ENCODE results near the gene CCSER1. TPM values are rescaled to one million over a fixed set of nuclear protein-coding genes. Genes with fewer than 3 reads are reported as not detected.

The CCSER1 gene
- total and polyA plus RNA-seq, 4 donors, result 0.61 to 23.0 (median 3.8) TPM

GRCh38 chr4:91282217-91282616 is 1155.0 kb downstream of the CCSER1 start:
- DNase-seq, result no peak
- Histone ChIP-seq H3K9ac (ENCODE audit: insufficient read depth in 1 of 2, low read length in 2 of 2) (no peak overlapping the region), H3K36me3 (ENCODE audit: control insufficient read depth in 4 of 4, insufficient read depth in 4 of 4, low read length in 4 of 4) (no peaks in the 10 kb centered on the region), H3K4me1 (ENCODE audit: control insufficient read depth in 5 of 5, insufficient read depth in 5 of 5, low read length in 5 of 5) (no peaks in the 10 kb centered on the region), H3K27me3 (ENCODE audit: control insufficient read depth in 3 of 3, insufficient read depth in 3 of 3, low read length in 2 of 3) (no peaks in the 10 kb centered on the region), H3K9me3 (ENCODE audit: control insufficient read depth in 4 of 4, insufficient read depth in 3 of 4, low read length in 3 of 4) (peaks cover 0 to 3% (median 0%) of the 10 kb centered on the region in 4 donors), H3K4me3 (no peak overlapping the region), H3K27ac (ENCODE audit: low read depth in 1 of 2, low read length in 1 of 2) (no peak overlapping the region)
- ATAC-seq (ENCODE audit: insufficient read depth, low FRiP score), result no peak
- WGBS, 2 donors, result 90 to 94% methylated on average over 3 of the region's 3 CpGs
- no peak for TF ChIP-seq CTCF (IDR thresholded peaks at IDR 0.05; ENCODE audit: control extremely low read depth, extremely low read depth)

DNA sequence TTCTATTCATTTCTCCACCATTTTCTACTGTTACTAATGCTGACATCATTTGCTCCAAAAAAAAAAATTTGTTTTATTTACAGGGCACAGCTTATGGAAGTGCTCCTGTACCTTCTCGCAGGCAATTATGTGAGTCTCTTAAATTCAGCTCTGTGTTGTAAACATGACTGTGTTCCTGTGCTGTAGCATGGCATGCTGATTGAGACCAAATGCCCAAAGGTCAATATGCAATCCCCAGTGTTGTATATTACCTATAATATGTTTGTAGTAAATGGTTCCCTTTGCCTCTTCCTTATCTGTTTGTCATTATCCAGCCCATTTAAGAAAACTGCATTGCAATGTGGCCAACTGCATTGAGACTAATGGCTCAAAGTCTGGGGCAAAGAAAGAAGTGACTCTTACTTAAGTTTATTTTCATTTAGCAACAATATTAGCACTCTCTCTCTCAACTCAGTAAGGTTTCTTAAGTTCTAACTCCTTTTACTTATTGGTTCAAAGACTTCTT is 1156.6 kb downstream of the CCSER1 start:
- no peak for DNase-seq
- no peaks in the 10 kb centered on the region for H3K27me3 ChIP-seq (ENCODE audit: control insufficient read depth in 3 of 3, insufficient read depth in 3 of 3, low read length in 2 of 3)
- no peaks in the 10 kb centered on the region for H3K36me3 ChIP-seq (ENCODE audit: control insufficient read depth in 4 of 4, insufficient read depth in 4 of 4, low read length in 4 of 4)
- H3K27ac ChIP-seq (ENCODE audit: low read depth in 1 of 2, low read length in 1 of 2), result no peak overlapping the region
- H3K4me3 ChIP-seq, result no peak overlapping the region
- no peak overlapping the region for H3K9ac ChIP-seq (ENCODE audit: insufficient read depth in 1 of 2, low read length in 2 of 2)
- no peak for ATAC-seq (ENCODE audit: insufficient read depth, low FRiP score)
- no peaks in the 10 kb centered on the region for H3K4me1 ChIP-seq (ENCODE audit: control insufficient read depth in 5 of 5, insufficient read depth in 5 of 5, low read length in 5 of 5)
- 89% methylated on average over 1 of the region's 1 CpG for WGBS, 2 donors
- H3K9me3 ChIP-seq (ENCODE audit: control insufficient read depth in 4 of 4, insufficient read depth in 3 of 4, low read length in 3 of 4), result peaks cover 0 to 3% (median 0%) of the 10 kb centered on the region in 4 donors
- TF ChIP-seq CTCF (IDR thresholded peaks at IDR 0.05; ENCODE audit: control extremely low read depth, extremely low read depth), result no peak

DNA sequence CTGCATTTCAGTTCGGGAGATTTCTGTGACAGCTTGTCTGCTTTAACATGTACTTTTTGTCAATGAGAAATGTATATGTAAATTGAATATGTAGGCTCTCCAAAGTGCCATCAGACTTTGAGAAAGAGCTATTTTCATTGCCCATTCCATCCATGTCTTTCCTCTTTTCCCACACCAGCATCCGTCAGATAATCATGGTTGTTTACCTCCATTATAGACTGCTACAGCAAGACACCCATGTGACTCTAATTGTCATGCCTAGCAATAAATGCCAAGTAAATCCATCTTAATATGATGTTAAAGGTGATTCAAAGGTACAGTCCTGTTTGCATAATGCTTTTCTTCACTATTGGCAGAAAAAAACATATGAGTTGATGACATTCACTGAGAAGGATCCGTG is 1157.3 kb downstream of the CCSER1 start:
- Histone ChIP-seq H3K27ac (ENCODE audit: low read depth in 1 of 2, low read length in 1 of 2) (no peak overlapping the region), H3K4me3 (no peak overlapping the region), H3K4me1 (ENCODE audit: control insufficient read depth in 5 of 5, insufficient read depth in 5 of 5, low read length in 5 of 5) (no peaks in the 10 kb centered on the region), H3K9me3 (ENCODE audit: control insufficient read depth in 4 of 4, insufficient read depth in 3 of 4, low read length in 3 of 4) (peaks cover 0 to 3% (median 0%) of the 10 kb centered on the region in 4 donors), H3K36me3 (ENCODE audit: control insufficient read depth in 4 of 4, insufficient read depth in 4 of 4, low read length in 4 of 4) (no peaks in the 10 kb centered on the region), H3K27me3 (ENCODE audit: control insufficient read depth in 3 of 3, insufficient read depth in 3 of 3, low read length in 2 of 3) (no peaks in the 10 kb centered on the region), H3K9ac (ENCODE audit: insufficient read depth in 1 of 2, low read length in 2 of 2) (no peak overlapping the region)
- TF ChIP-seq CTCF (IDR thresholded peaks at IDR 0.05; ENCODE audit: control extremely low read depth, extremely low read depth), result no peak
- WGBS, 2 donors, result 89 to 91% methylated on average over 3 of the region's 3 CpGs
- ATAC-seq (ENCODE audit: insufficient read depth, low FRiP score) (no peak), DNase-seq (no peak)

DNA sequence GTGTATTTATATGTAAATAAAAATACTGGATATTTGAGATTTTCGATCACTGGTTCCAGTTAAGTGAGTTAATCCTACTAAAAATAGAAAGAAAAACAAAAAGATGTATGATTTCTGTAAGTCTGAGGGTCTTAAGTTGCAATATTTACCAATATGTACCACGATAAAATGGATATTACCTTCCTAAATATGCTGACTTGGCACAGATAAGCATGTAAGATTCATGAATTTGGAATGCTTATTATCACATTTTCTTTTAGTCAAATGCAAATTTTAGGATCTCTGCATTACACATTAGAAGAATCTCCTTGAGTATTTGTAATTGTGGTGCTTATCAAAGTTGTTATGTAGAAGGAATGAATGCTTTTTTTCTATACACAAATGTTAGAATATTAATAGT is 1158.3 kb downstream of the CCSER1 start:
- Histone ChIP-seq H3K27ac (ENCODE audit: low read depth in 1 of 2, low read length in 1 of 2) (no peak overlapping the region), H3K4me1 (ENCODE audit: control insufficient read depth in 5 of 5, insufficient read depth in 5 of 5, low read length in 5 of 5) (no peaks in the 10 kb centered on the region), H3K36me3 (ENCODE audit: control insufficient read depth in 4 of 4, insufficient read depth in 4 of 4, low read length in 4 of 4) (no peaks in the 10 kb centered on the region), H3K4me3 (no peak overlapping the region), H3K27me3 (ENCODE audit: control insufficient read depth in 3 of 3, insufficient read depth in 3 of 3, low read length in 2 of 3) (no peaks in the 10 kb centered on the region), H3K9me3 (ENCODE audit: control insufficient read depth in 4 of 4, insufficient read depth in 3 of 4, low read length in 3 of 4) (peaks cover 0 to 3% (median 0%) of the 10 kb centered on the region in 4 donors), H3K9ac (ENCODE audit: insufficient read depth in 1 of 2, low read length in 2 of 2) (no peak overlapping the region)
- 84 to 87% methylated on average over 2 of the region's 2 CpGs for WGBS, 2 donors
- no peak for DNase-seq
- no peak for ATAC-seq (ENCODE audit: insufficient read depth, low FRiP score)
- no peak for TF ChIP-seq CTCF (IDR thresholded peaks at IDR 0.05; ENCODE audit: control extremely low read depth, extremely low read depth)
